ENCODE measurements around the gene RASSF5. TPM values are rescaled to one million over a fixed set of nuclear protein-coding genes. Genes with fewer than 3 reads are reported as not detected.

RASSF5 gene
- total RNA-seq, 1 donor from 2014 or later, result 3.1 TPM

- H3K36me3 ChIP-seq (ENCODE audit: control insufficient read depth in 3 of 3, insufficient read depth in 3 of 3, low read length in 3 of 3), result no peaks in the 10 kb centered on the region
- H3K27ac ChIP-seq (ENCODE audit: low read depth, low read length), result no peak overlapping the region
- H3K4me1 ChIP-seq (ENCODE audit: control insufficient read depth in 3 of 3, insufficient read depth in 3 of 3, low read length in 3 of 3), result peaks cover 12 to 16% (median 13%) of the 10 kb centered on the region in 3 donors
- no peaks in the 10 kb centered on the region for H3K27me3 ChIP-seq (ENCODE audit: control insufficient read depth in 3 of 3, insufficient read depth in 3 of 3, low read length in 3 of 3)
- H3K4me3 ChIP-seq (ENCODE audit: low read length in 3 of 3), result no peak overlapping the region
- H3K9ac ChIP-seq (ENCODE audit: low read depth in 1 of 3, low read length in 3 of 3), result no peak overlapping the region
- no peaks in the 10 kb centered on the region for H3K9me3 ChIP-seq (ENCODE audit: control insufficient read depth in 3 of 3, low read length in 3 of 3)
Observed at GRCh38 chr1:206495011-206495461, 12.3 kb upstream of the RASSF5 start.

DNA sequence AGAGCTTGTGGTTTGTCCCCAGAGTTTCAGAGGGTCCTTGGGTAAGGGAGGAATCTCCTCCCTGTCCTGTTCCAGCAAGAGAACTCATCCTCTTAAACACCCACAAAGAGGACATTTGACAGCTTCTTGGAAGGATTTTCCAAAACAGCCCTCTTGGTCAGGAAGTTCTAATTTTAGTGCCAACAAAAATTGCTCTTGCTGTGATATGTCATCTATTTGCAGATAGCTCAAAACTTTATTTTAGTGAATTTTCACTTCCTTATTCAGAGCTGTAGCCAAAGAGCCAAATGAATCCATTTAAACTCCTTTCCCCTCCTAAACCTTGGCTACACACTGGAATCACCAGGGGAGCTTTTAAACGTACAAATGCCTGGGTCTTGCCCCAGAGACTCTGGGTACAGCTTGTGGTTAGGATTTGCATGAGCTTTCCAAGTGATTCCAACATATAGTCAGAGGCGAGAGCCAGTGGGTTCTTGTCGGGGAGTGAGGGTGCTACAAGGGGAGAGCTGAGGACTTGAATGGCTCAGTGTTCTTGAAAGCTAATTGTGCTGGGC is 11.8 kb upstream of the RASSF5 start:
- H3K4me1 ChIP-seq (ENCODE audit: control insufficient read depth in 3 of 3, insufficient read depth in 3 of 3, low read length in 3 of 3), result peaks cover 12 to 14% (median 13%) of the 10 kb centered on the region in 3 donors
- no peaks in the 10 kb centered on the region for H3K27me3 ChIP-seq (ENCODE audit: control insufficient read depth in 3 of 3, insufficient read depth in 3 of 3, low read length in 3 of 3)
- H3K4me3 ChIP-seq (ENCODE audit: low read length in 3 of 3), result no peak overlapping the region
- no peaks in the 10 kb centered on the region for H3K36me3 ChIP-seq (ENCODE audit: control insufficient read depth in 3 of 3, insufficient read depth in 3 of 3, low read length in 3 of 3)
- H3K9me3 ChIP-seq (ENCODE audit: control insufficient read depth in 3 of 3, low read length in 3 of 3), result no peaks in the 10 kb centered on the region
- H3K9ac ChIP-seq (ENCODE audit: low read depth in 1 of 3, low read length in 3 of 3), result no peak overlapping the region
- H3K27ac ChIP-seq (ENCODE audit: low read depth, low read length), result no peak overlapping the region

DNA sequence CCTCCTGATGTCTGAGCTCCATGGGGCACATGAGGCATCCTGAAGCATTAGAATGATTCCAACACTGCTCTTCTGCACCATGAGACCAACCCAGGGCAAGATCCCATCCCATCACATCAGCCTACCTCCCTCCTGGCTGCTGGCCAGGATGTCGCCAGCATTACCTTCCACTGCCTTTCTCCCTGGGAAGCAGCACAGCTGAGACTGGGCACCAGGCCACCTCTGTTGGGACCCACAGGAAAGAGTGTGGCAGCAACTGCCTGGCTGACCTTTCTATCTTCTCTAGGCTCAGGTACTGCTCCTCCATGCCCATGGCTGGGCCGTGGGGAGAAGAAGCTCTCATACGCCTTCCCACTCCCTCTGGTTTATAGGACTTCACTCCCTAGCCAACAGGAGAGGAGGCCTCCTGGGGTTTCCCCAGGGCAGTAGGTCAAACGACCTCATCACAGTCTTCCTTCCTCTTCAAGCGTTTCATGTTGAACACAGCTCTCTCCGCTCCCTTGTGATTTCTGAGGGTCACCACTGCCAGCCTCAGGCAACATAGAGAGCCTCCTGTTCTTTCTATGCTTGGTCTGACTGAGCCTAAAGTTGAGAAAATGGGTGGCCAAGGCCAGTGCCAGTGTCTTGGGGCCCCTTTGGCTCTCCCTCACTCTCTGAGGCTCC is 11.1 kb upstream of the RASSF5 start:
- Histone ChIP-seq H3K4me3 (ENCODE audit: low read length in 3 of 3) (no peak overlapping the region), H3K27ac (ENCODE audit: low read depth, low read length) (no peak overlapping the region), H3K27me3 (ENCODE audit: control insufficient read depth in 3 of 3, insufficient read depth in 3 of 3, low read length in 3 of 3) (no peaks in the 10 kb centered on the region), H3K36me3 (ENCODE audit: control insufficient read depth in 3 of 3, insufficient read depth in 3 of 3, low read length in 3 of 3) (no peaks in the 10 kb centered on the region), H3K9me3 (ENCODE audit: control insufficient read depth in 3 of 3, low read length in 3 of 3) (no peaks in the 10 kb centered on the region), H3K9ac (ENCODE audit: low read depth in 1 of 3, low read length in 3 of 3) (no peak overlapping the region), H3K4me1 (ENCODE audit: control insufficient read depth in 3 of 3, insufficient read depth in 3 of 3, low read length in 3 of 3) (peaks cover 16 to 19% (median 17%) of the 10 kb centered on the region in 3 donors)

DNA sequence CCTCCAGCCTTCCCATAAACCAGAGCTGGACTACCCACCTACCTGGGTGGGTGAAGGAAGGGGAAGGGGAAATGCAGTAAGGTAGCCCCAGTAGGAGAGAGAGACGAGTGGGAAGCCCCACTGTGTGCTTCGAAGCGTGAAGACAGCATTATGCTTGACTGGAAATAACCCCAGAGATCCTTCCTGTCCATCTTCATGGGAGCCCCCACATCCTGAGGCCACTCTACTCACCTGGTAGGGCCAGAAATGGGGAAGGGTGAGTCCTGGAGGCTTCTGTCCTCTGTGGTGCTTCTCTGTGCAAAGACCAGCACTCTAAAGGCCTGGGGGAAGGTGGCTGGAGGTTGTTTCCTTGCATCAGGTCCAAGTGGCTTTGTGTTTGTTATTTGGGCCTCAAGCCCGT is 10.0 kb upstream of the RASSF5 start:
- Histone ChIP-seq H3K36me3 (ENCODE audit: control insufficient read depth in 3 of 3, insufficient read depth in 3 of 3, low read length in 3 of 3) (no peaks in the 10 kb centered on the region), H3K9me3 (ENCODE audit: control insufficient read depth in 3 of 3, low read length in 3 of 3) (no peaks in the 10 kb centered on the region), H3K4me1 (ENCODE audit: control insufficient read depth in 3 of 3, insufficient read depth in 3 of 3, low read length in 3 of 3) (peaks cover 21 to 27% (median 22%) of the 10 kb centered on the region in 3 donors), H3K4me3 (ENCODE audit: low read length in 3 of 3) (no peak overlapping the region), H3K27ac (ENCODE audit: low read depth, low read length) (no peak overlapping the region), H3K27me3 (ENCODE audit: control insufficient read depth in 3 of 3, insufficient read depth in 3 of 3, low read length in 3 of 3) (peaks cover 0 to 7% (median 5%) of the 10 kb centered on the region in 3 donors), H3K9ac (ENCODE audit: low read depth in 1 of 3, low read length in 3 of 3) (no peak overlapping the region)

DNA sequence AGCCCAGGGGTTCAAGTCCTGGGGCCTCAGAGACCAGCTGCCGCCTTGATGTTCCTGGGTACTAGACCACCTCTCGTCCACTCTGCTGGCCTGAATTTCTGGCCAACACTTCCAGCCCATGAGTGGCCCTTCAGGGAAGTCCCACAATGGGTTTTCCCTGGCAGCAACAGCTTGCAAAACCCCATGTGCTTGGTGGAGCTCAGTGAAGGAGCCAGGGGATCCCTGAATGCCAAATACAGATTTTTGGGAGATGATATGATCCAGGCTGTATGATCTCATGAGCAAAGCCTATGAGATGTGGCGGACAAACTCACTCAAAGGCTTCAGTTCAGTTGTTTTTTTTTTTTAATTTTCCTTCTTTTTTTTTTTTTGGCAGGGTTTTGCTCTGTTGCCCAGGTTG is 9.6 kb upstream of the RASSF5 start:
- Histone ChIP-seq H3K4me1 (ENCODE audit: control insufficient read depth in 3 of 3, insufficient read depth in 3 of 3, low read length in 3 of 3) (peaks cover 21 to 27% (median 22%) of the 10 kb centered on the region in 3 donors), H3K4me3 (ENCODE audit: low read length in 3 of 3) (no peak overlapping the region), H3K36me3 (ENCODE audit: control insufficient read depth in 3 of 3, insufficient read depth in 3 of 3, low read length in 3 of 3) (no peaks in the 10 kb centered on the region), H3K27ac (ENCODE audit: low read depth, low read length) (no peak overlapping the region), H3K9me3 (ENCODE audit: control insufficient read depth in 3 of 3, low read length in 3 of 3) (no peaks in the 10 kb centered on the region), H3K27me3 (ENCODE audit: control insufficient read depth in 3 of 3, insufficient read depth in 3 of 3, low read length in 3 of 3) (peaks cover 0 to 8% (median 5%) of the 10 kb centered on the region in 3 donors), H3K9ac (ENCODE audit: low read depth in 1 of 3, low read length in 3 of 3) (no peak overlapping the region)

DNA sequence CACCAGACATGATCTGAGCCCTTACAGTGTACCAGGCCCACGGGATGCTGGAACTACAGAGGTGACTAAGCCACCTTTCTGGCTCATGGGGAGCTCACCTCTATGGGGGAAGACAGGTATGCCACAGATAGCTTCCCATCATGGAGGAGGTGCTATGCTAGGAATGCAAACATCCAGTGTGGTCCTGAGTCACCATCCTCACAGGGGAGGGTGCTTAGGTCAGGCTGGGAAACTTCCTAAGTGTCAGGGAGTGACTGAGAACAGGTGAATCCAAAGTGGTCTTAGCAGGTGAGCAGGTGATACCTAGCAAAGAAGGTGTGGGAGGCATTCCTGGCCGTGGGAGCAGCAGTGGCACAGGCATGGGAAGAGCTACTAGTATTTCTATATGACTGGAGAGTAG is 8.6 kb upstream of the RASSF5 start:
- Histone ChIP-seq H3K4me1 (ENCODE audit: control insufficient read depth in 3 of 3, insufficient read depth in 3 of 3, low read length in 3 of 3) (peaks cover 22 to 29% (median 25%) of the 10 kb centered on the region in 3 donors), H3K9me3 (ENCODE audit: control insufficient read depth in 3 of 3, low read length in 3 of 3) (no peaks in the 10 kb centered on the region), H3K27ac (ENCODE audit: low read depth, low read length) (no peak overlapping the region)

GRCh38 chr1:206500046-206500445 is 7.3 kb upstream of the RASSF5 start:
- H3K36me3 ChIP-seq (ENCODE audit: control insufficient read depth in 3 of 3, insufficient read depth in 3 of 3, low read length in 3 of 3), result no peaks in the 10 kb centered on the region
- H3K4me1 ChIP-seq (ENCODE audit: control insufficient read depth in 3 of 3, insufficient read depth in 3 of 3, low read length in 3 of 3), result peaks cover 28 to 40% (median 37%) of the 10 kb centered on the region in 3 donors
- no peak overlapping the region for H3K27ac ChIP-seq (ENCODE audit: low read depth, low read length)
- H3K9me3 ChIP-seq (ENCODE audit: control insufficient read depth in 3 of 3, low read length in 3 of 3), result no peaks in the 10 kb centered on the region
- H3K4me3 ChIP-seq (ENCODE audit: low read length in 3 of 3), result no peak overlapping the region
- no peak overlapping the region for H3K9ac ChIP-seq (ENCODE audit: low read depth in 1 of 3, low read length in 3 of 3)
- peaks cover 0 to 8% (median 5%) of the 10 kb centered on the region in 3 donors for H3K27me3 ChIP-seq (ENCODE audit: control insufficient read depth in 3 of 3, insufficient read depth in 3 of 3, low read length in 3 of 3)

More for the DNA sequence above, 8.6 kb upstream of the RASSF5 start:
- no peak overlapping the region for H3K9ac ChIP-seq (ENCODE audit: low read depth in 1 of 3, low read length in 3 of 3)
- H3K27me3 ChIP-seq (ENCODE audit: control insufficient read depth in 3 of 3, insufficient read depth in 3 of 3, low read length in 3 of 3), result peaks cover 0 to 8% (median 5%) of the 10 kb centered on the region in 3 donors
- H3K36me3 ChIP-seq (ENCODE audit: control insufficient read depth in 3 of 3, insufficient read depth in 3 of 3, low read length in 3 of 3), result no peaks in the 10 kb centered on the region
- H3K4me3 ChIP-seq (ENCODE audit: low read length in 3 of 3), result no peak overlapping the region

GRCh38 chr1:206501881-206502280 is 5.5 kb upstream of the RASSF5 start:
- H3K27ac ChIP-seq (ENCODE audit: low read depth, low read length), result no peak overlapping the region
- H3K9me3 ChIP-seq (ENCODE audit: control insufficient read depth in 3 of 3, low read length in 3 of 3), result no peaks in the 10 kb centered on the region
- peaks cover 0 to 22% (median 21%) of the 10 kb centered on the region in 3 donors for H3K27me3 ChIP-seq (ENCODE audit: control insufficient read depth in 3 of 3, insufficient read depth in 3 of 3, low read length in 3 of 3)
- H3K4me1 ChIP-seq (ENCODE audit: control insufficient read depth in 3 of 3, insufficient read depth in 3 of 3, low read length in 3 of 3), result peaks cover 16 to 31% (median 29%) of the 10 kb centered on the region in 3 donors
- no peak overlapping the region for H3K9ac ChIP-seq (ENCODE audit: low read depth in 1 of 3, low read length in 3 of 3)
- no peaks in the 10 kb centered on the region for H3K36me3 ChIP-seq (ENCODE audit: control insufficient read depth in 3 of 3, insufficient read depth in 3 of 3, low read length in 3 of 3)
- H3K4me3 ChIP-seq (ENCODE audit: low read length in 3 of 3), result no peak overlapping the region

- no peak overlapping the region for H3K9ac ChIP-seq (ENCODE audit: low read depth in 1 of 3, low read length in 3 of 3)
- H3K27ac ChIP-seq (ENCODE audit: low read depth, low read length), result no peak overlapping the region
- peaks cover 19 to 33% (median 32%) of the 10 kb centered on the region in 3 donors for H3K4me1 ChIP-seq (ENCODE audit: control insufficient read depth in 3 of 3, insufficient read depth in 3 of 3, low read length in 3 of 3)
- no peaks in the 10 kb centered on the region for H3K36me3 ChIP-seq (ENCODE audit: control insufficient read depth in 3 of 3, insufficient read depth in 3 of 3, low read length in 3 of 3)
- no peak overlapping the region for H3K4me3 ChIP-seq (ENCODE audit: low read length in 3 of 3)
- H3K9me3 ChIP-seq (ENCODE audit: control insufficient read depth in 3 of 3, low read length in 3 of 3), result no peaks in the 10 kb centered on the region
- H3K27me3 ChIP-seq (ENCODE audit: control insufficient read depth in 3 of 3, insufficient read depth in 3 of 3, low read length in 3 of 3), result peaks cover 0 to 24% (median 24%) of the 10 kb centered on the region in 3 donors
Observed at GRCh38 chr1:206502403-206502802, 4.9 kb upstream of the RASSF5 start.

GRCh38 chr1:206502812-206503211 is 4.5 kb upstream of the RASSF5 start:
- Histone ChIP-seq H3K9ac (ENCODE audit: low read depth in 1 of 3, low read length in 3 of 3) (no peak overlapping the region), H3K4me3 (ENCODE audit: low read length in 3 of 3) (no peak overlapping the region), H3K4me1 (ENCODE audit: control insufficient read depth in 3 of 3, insufficient read depth in 3 of 3, low read length in 3 of 3) (peaks cover 19 to 34% (median 32%) of the 10 kb centered on the region in 3 donors), H3K36me3 (ENCODE audit: control insufficient read depth in 3 of 3, insufficient read depth in 3 of 3, low read length in 3 of 3) (no peaks in the 10 kb centered on the region), H3K27me3 (ENCODE audit: control insufficient read depth in 3 of 3, insufficient read depth in 3 of 3, low read length in 3 of 3) (peaks cover 0 to 26% (median 25%) of the 10 kb centered on the region in 3 donors), H3K9me3 (ENCODE audit: control insufficient read depth in 3 of 3, low read length in 3 of 3) (no peaks in the 10 kb centered on the region), H3K27ac (ENCODE audit: low read depth, low read length) (no peak overlapping the region)
